ENCODE measurements around the gene FANCG.

Gene FANCG

GRCh38 chr9:35105571-35106342 is 26.0 kb upstream of the FANCG start:
- Histone ChIP-seq H3K4me2 (ENCODE audit: low read length, poor library complexity, severe bottlenecking) (no peak overlapping the region), H2BK120ac (ENCODE audit: low read depth, low read length) (no peak overlapping the region), H3K9me3 (ENCODE audit: control insufficient read depth, low read length) (no peaks in the 10 kb centered on the region), H3K4me1 (ENCODE audit: control insufficient read depth, insufficient read depth, low read depth, low read length) (peaks cover 34% of the 10 kb centered on the region), H3K36me3 (ENCODE audit: control insufficient read depth in 1 of 2, insufficient read depth in 2 of 2, low read depth in 1 of 2, low read length in 2 of 2) (peaks cover 62 to 73% of the 10 kb centered on the region in 2 experiments), H2BK5ac (ENCODE audit: low read depth, low read length, poor library complexity, severe bottlenecking) (no peak overlapping the region), H3K4me3 (ENCODE audit: insufficient read depth in 1 of 2, low read depth in 1 of 2, low read length in 2 of 2) (no peak overlapping the region), H3K4ac (ENCODE audit: low read depth in 1 of 2, low read length in 2 of 2) (no peak overlapping the region), H4K91ac (ENCODE audit: low read length) (no peak overlapping the region), H3K9ac (ENCODE audit: low read length) (peak overlapping the region; percentile 99), H2AFZ (ENCODE audit: low read depth, low read length) (no peak overlapping the region), H2BK15ac (ENCODE audit: low read depth, poor library complexity, severe bottlenecking) (no peak overlapping the region), H3K14ac (ENCODE audit: low read length in 2 of 2) (no peak overlapping the region), H3K27me3 (ENCODE audit: control insufficient read depth in 1 of 2, insufficient read depth in 1 of 2, low read length in 2 of 2) (no peaks in the 10 kb centered on the region), H3K27ac (ENCODE audit: low read length, poor library complexity, severe bottlenecking) (no peak overlapping the region), H2AK5ac (ENCODE audit: low read length, severe bottlenecking) (no peak overlapping the region), H3K23ac (ENCODE audit: low read length in 2 of 2) (no peak overlapping the region), H2BK12ac (ENCODE audit: low read length in 2 of 2) (no peak overlapping the region), H4K8ac (ENCODE audit: low read length) (no peak overlapping the region), H3K79me1 (replicated peaks; ENCODE audit: low read length, poor library complexity, severe bottlenecking) (peaks cover 55% of the 10 kb centered on the region), H3K18ac (ENCODE audit: low read depth in 1 of 2, low read length in 2 of 2) (no peak overlapping the region)
- WGBS = over 99% methylated on average over 9 of the region's 13 CpGs
- DNase-seq = no peak

- Histone ChIP-seq H3K4ac (ENCODE audit: low read depth in 1 of 2, low read length in 2 of 2) (no peak overlapping the region), H3K9me3 (ENCODE audit: control insufficient read depth, low read length) (no peaks in the 10 kb centered on the region), H2AFZ (ENCODE audit: low read depth, low read length) (no peak overlapping the region), H3K36me3 (ENCODE audit: control insufficient read depth in 1 of 2, insufficient read depth in 2 of 2, low read depth in 1 of 2, low read length in 2 of 2) (peaks cover 67 to 79% of the 10 kb centered on the region in 2 experiments), H2BK120ac (ENCODE audit: low read depth, low read length) (no peak overlapping the region), H3K4me2 (ENCODE audit: low read length, poor library complexity, severe bottlenecking) (no peak overlapping the region), H3K18ac (ENCODE audit: low read depth in 1 of 2, low read length in 2 of 2) (no peak overlapping the region), H3K27ac (ENCODE audit: low read length, poor library complexity, severe bottlenecking) (no peak overlapping the region), H2BK12ac (ENCODE audit: low read length in 2 of 2) (no peak overlapping the region), H3K79me1 (replicated peaks; ENCODE audit: low read length, poor library complexity, severe bottlenecking) (peaks cover 60% of the 10 kb centered on the region), H2BK5ac (ENCODE audit: low read depth, low read length, poor library complexity, severe bottlenecking) (no peak overlapping the region), H3K27me3 (ENCODE audit: control insufficient read depth in 1 of 2, insufficient read depth in 1 of 2, low read length in 2 of 2) (no peaks in the 10 kb centered on the region), H3K9ac (ENCODE audit: low read length) (peak overlapping the region; percentile 99), H3K4me3 (ENCODE audit: insufficient read depth in 1 of 2, low read depth in 1 of 2, low read length in 2 of 2) (no peak overlapping the region), H2AK5ac (ENCODE audit: low read length, severe bottlenecking) (no peak overlapping the region), H3K14ac (ENCODE audit: low read length in 2 of 2) (no peak overlapping the region), H3K4me1 (ENCODE audit: control insufficient read depth, insufficient read depth, low read depth, low read length) (peaks cover 29% of the 10 kb centered on the region), H3K23ac (ENCODE audit: low read length in 2 of 2) (no peak overlapping the region), H2BK15ac (ENCODE audit: low read depth, poor library complexity, severe bottlenecking) (no peak overlapping the region), H4K8ac (ENCODE audit: low read length) (no peak overlapping the region), H4K91ac (ENCODE audit: low read length) (no peak overlapping the region)
- DNase-seq = no peak
- 97% methylated on average over 11 of the region's 12 CpGs for WGBS
Measured at GRCh38 chr9:35105126-35105525, 25.4 kb upstream of the FANCG start.

GRCh38 chr9:35104586-35104985 is 24.8 kb upstream of the FANCG start:
- Histone ChIP-seq H3K9ac (ENCODE audit: low read length) (peak overlapping the region; percentile 99), H3K9me3 (ENCODE audit: control insufficient read depth, low read length) (no peaks in the 10 kb centered on the region), H3K4me2 (ENCODE audit: low read length, poor library complexity, severe bottlenecking) (no peak overlapping the region), H2BK15ac (ENCODE audit: low read depth, poor library complexity, severe bottlenecking) (no peak overlapping the region), H3K79me1 (replicated peaks; ENCODE audit: low read length, poor library complexity, severe bottlenecking) (peaks cover 61% of the 10 kb centered on the region), H4K91ac (ENCODE audit: low read length) (no peak overlapping the region), H2BK120ac (ENCODE audit: low read depth, low read length) (no peak overlapping the region), H3K23ac (ENCODE audit: low read length in 2 of 2) (no peak overlapping the region), H2AK5ac (ENCODE audit: low read length, severe bottlenecking) (no peak overlapping the region), H2AFZ (ENCODE audit: low read depth, low read length) (no peak overlapping the region), H3K4me3 (ENCODE audit: insufficient read depth in 1 of 2, low read depth in 1 of 2, low read length in 2 of 2) (no peak overlapping the region), H3K18ac (ENCODE audit: low read depth in 1 of 2, low read length in 2 of 2) (no peak overlapping the region), H3K14ac (ENCODE audit: low read length in 2 of 2) (no peak overlapping the region), H3K27me3 (ENCODE audit: control insufficient read depth in 1 of 2, insufficient read depth in 1 of 2, low read length in 2 of 2) (no peaks in the 10 kb centered on the region), H3K27ac (ENCODE audit: low read length, poor library complexity, severe bottlenecking) (no peak overlapping the region), H3K36me3 (ENCODE audit: control insufficient read depth in 1 of 2, insufficient read depth in 2 of 2, low read depth in 1 of 2, low read length in 2 of 2) (peaks cover 73 to 85% of the 10 kb centered on the region in 2 experiments), H3K4ac (ENCODE audit: low read depth in 1 of 2, low read length in 2 of 2) (no peak overlapping the region), H3K4me1 (ENCODE audit: control insufficient read depth, insufficient read depth, low read depth, low read length) (peaks cover 25% of the 10 kb centered on the region), H4K8ac (ENCODE audit: low read length) (no peak overlapping the region), H2BK5ac (ENCODE audit: low read depth, low read length, poor library complexity, severe bottlenecking) (no peak overlapping the region), H2BK12ac (ENCODE audit: low read length in 2 of 2) (no peak overlapping the region)
- no peak for DNase-seq
- WGBS = 90% methylated on average over 2 of the region's 4 CpGs

GRCh38 chr9:35103660-35104191 is 24.0 kb upstream of the FANCG start:
- H2BK5ac ChIP-seq (ENCODE audit: low read depth, low read length, poor library complexity, severe bottlenecking) = no peak overlapping the region
- WGBS = 58% methylated on average over 5 of the region's 5 CpGs
- no peaks in the 10 kb centered on the region for H3K27me3 ChIP-seq (ENCODE audit: control insufficient read depth in 1 of 2, insufficient read depth in 1 of 2, low read length in 2 of 2)
- no peak overlapping the region for H3K23ac ChIP-seq (ENCODE audit: low read length in 2 of 2)
- H3K27ac ChIP-seq (ENCODE audit: low read length, poor library complexity, severe bottlenecking) = peak overlapping the region; percentile 38
- H3K4me2 ChIP-seq (ENCODE audit: low read length, poor library complexity, severe bottlenecking) = peak overlapping the region; percentile 76
- H3K9me3 ChIP-seq (ENCODE audit: control insufficient read depth, low read length) = no peaks in the 10 kb centered on the region
- no peak overlapping the region for H2AK5ac ChIP-seq (ENCODE audit: low read length, severe bottlenecking)
- no peak overlapping the region for H3K18ac ChIP-seq (ENCODE audit: low read depth in 1 of 2, low read length in 2 of 2)
- H3K36me3 ChIP-seq (ENCODE audit: control insufficient read depth in 1 of 2, insufficient read depth in 2 of 2, low read depth in 1 of 2, low read length in 2 of 2) = peaks cover 69 to 81% of the 10 kb centered on the region in 2 experiments
- no peak for DNase-seq
- no peak overlapping the region for H2BK15ac ChIP-seq (ENCODE audit: low read depth, poor library complexity, severe bottlenecking)
- no peak overlapping the region for H3K4ac ChIP-seq (ENCODE audit: low read depth in 1 of 2, low read length in 2 of 2)
- peaks cover 19% of the 10 kb centered on the region for H3K4me1 ChIP-seq (ENCODE audit: control insufficient read depth, insufficient read depth, low read depth, low read length)
- peak overlapping the region; percentile 52 for H4K8ac ChIP-seq (ENCODE audit: low read length)
- H3K4me3 ChIP-seq (ENCODE audit: insufficient read depth in 1 of 2, low read depth in 1 of 2, low read length in 2 of 2) = peak overlapping the region in 1 of 2 experiments; percentile 94
- H4K91ac ChIP-seq (ENCODE audit: low read length) = no peak overlapping the region
- H3K9ac ChIP-seq (ENCODE audit: low read length) = peak overlapping the region; percentile 99
- H3K14ac ChIP-seq (ENCODE audit: low read length in 2 of 2) = no peak overlapping the region
- H2BK120ac ChIP-seq (ENCODE audit: low read depth, low read length) = no peak overlapping the region
- H3K79me1 ChIP-seq (replicated peaks; ENCODE audit: low read length, poor library complexity, severe bottlenecking) = peaks cover 57% of the 10 kb centered on the region
- H2AFZ ChIP-seq (ENCODE audit: low read depth, low read length) = no peak overlapping the region
- no peak overlapping the region for H2BK12ac ChIP-seq (ENCODE audit: low read length in 2 of 2)

Data from mesenchymal stem cell (in vitro differentiated cells and primary cell).